Kidney capillary endothelial cell (primary cell): ENCODE results near the gene TNNC1.

Experiments used
- DNase-seq: peaks from one replicate; pipeline ENCODE4 v3.0.0-alpha.2; 2018; ENCODE audit warnings: low spot score

TNNC1 gene

GRCh38 chr3:52430416-52430810 lies 23.4 kb downstream of the TNNC1 start:
- no peak for DNase-seq

- DNase-seq, result peak; percentile 92
Measured at GRCh38 chr3:52429779-52430415, 23.9 kb downstream of the TNNC1 start.

GRCh38 chr3:52429031-52429430 lies 24.8 kb downstream of the TNNC1 start:
- no peak for DNase-seq

GRCh38 chr3:52428151-52429005 lies 25.5 kb downstream of the TNNC1 start:
- DNase-seq, result peak; percentile 80

GRCh38 chr3:52423173-52423572 lies 30.7 kb downstream of the TNNC1 start:
- DNase-seq, result no peak

GRCh38 chr3:52422669-52423068 lies 31.2 kb downstream of the TNNC1 start:
- DNase-seq, result no peak

GRCh38 chr3:52420388-52420787 lies 33.5 kb downstream of the TNNC1 start:
- DNase-seq, result no peak

GRCh38 chr3:52415800-52416199 lies 38.0 kb downstream of the TNNC1 start:
- no peak for DNase-seq

GRCh38 chr3:52408466-52408865 lies 45.4 kb downstream of the TNNC1 start:
- no peak for DNase-seq

GRCh38 chr3:52407779-52408178 lies 46.1 kb downstream of the TNNC1 start:
- DNase-seq, result no peak

GRCh38 chr3:52406791-52407510 lies 46.9 kb downstream of the TNNC1 start:
- no peak for DNase-seq

GRCh38 chr3:52406231-52406661 lies 47.6 kb downstream of the TNNC1 start:
- no peak for DNase-seq

- no peak for DNase-seq
Measured at GRCh38 chr3:52405601-52406110, 48.2 kb downstream of the TNNC1 start.

- no peak for DNase-seq
Measured at GRCh38 chr3:52405066-52405465, 48.8 kb downstream of the TNNC1 start.

GRCh38 chr3:52404391-52404790 lies 49.5 kb downstream of the TNNC1 start:
- DNase-seq, result no peak

- no peak for DNase-seq
Measured at GRCh38 chr3:52403955-52404354, 49.9 kb downstream of the TNNC1 start.

GRCh38 chr3:52403271-52403841 lies 50.5 kb downstream of the TNNC1 start:
- no peak for DNase-seq

GRCh38 chr3:52402706-52403270 lies 51.1 kb downstream of the TNNC1 start:
- DNase-seq, result no peak

GRCh38 chr3:52402101-52402521 lies 51.7 kb downstream of the TNNC1 start:
- no peak for DNase-seq

- no peak for DNase-seq
Measured at GRCh38 chr3:52401551-52401950, 52.3 kb downstream of the TNNC1 start.
